ENCODE data around the gene INPPL1.
A peak's percentile ranks its signal among the peaks of the same experiment; 100 is the strongest.
"Not testable (repeated sequence)": the region's sequence is repeated elsewhere in the genome, so short reads cannot be mapped to it uniquely, and the experiment has no call there.

Gene INPPL1

DNA sequence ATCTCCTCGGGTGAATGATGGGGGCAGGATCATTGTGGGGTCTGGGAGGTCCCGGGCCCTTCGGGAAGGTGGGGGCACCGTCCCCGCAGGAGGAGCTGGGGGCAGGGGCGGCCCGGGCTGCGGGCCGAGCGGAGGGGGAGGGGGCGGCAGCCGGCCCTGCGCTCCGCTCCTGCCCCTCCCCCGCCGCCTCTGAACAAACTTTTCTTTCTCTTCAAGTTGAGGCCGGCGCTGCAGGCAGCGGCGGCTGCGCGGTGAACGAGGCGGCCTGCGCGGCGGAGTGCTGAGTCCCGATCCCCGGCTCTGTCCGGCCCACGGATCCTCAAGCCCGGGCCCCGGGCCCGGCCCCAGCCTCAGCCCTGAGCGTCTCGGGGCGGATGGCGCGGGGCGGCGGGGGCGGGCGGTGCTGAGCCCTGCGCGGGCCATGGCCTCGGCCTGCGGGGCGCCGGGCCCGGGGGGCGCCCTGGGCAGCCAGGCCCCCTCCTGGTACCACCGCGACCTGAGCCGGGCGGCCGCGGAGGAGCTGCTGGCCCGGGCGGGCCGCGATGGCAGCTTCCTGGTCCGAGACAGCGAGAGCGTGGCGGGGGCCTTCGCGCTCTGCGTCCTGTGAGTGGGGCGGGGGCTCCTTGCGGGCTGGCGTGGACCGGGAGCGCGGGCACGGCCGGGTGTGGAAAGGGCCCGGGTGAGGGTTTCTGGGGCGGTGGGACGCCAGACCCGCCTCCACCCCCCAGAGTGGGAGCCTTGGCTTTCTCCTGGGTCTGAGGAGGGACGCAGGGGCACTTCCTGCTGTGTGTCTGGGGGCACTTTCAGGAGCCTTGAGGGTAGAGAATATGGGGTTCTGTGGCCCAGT, at the start of gene INPPL1:
Gene INPPL1, plus strand, starts transcription at position 204 of the 847 bp plus-strand sequence. Its CDS starts 218 bp downstream, at position 422.
- DNase-seq, result peak; percentile 35

DNA sequence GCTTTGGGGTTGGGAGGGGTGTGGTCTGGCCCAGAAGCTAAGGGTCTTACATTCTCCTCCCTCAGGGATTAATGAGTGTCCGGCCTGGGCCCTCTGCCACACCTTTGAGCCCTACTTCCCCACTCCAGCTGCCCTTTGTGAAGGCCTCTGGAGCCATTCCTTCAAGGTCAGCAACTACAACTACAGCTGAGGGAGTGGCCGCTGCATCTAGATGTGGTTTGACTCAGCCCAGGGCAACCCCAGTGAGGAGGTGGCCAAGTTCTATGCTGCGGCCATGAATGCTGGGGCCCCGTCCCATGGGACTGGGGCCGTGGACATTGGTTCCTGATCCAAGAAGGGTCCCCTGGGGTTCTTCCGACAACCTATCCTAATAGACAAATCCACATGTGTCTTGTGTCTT, 46.9 kb upstream of the INPPL1 start:
- no peak for DNase-seq

DNA sequence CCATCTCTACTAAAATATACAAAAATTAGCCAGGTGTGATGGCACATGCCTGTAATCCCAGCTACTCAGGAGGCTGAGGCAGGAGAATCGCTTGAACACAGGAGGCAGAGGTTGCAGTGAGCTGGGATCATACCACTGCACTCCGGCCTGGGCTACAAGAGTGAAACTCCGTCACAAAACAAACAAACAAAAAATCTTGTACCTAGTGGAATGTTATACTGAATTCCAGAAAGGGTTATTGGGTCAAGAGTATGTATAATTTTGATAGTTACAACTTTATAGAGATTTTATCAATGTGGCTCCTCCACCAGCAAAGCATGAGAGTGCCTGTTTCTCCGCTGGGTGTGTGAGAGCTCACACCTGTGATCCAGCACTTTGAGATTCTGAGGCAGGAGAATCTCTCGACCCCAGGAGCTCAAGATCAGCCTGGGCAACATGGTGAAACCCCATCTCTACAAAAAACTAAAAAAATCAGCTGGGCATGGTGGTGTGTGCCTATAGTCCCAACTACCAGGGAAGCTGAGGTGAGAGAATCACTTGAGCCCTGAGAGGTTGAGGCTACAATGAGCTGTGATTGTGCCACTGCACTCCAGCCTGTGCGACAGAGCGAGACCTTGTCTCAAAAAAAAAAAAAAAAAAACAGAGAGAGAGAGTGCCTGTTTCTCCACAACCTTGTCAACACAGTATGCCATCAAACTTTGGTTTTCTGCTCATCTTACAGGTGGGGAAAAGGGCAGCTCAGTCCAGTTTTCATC, 45.3 kb upstream of the INPPL1 start:
- DNase-seq, result no peak

- DNase-seq, result no peak
These were observed 44.7 kb upstream of the INPPL1 start for GRCh38 chr11:72179804-72180396.

- not testable (repeated sequence) for DNase-seq
These were observed 43.5 kb upstream of the INPPL1 start for GRCh38 chr11:72180892-72181552.

- DNase-seq, result not testable (repeated sequence)
These were observed 43.0 kb upstream of the INPPL1 start for GRCh38 chr11:72181553-72181958.

GRCh38 chr11:72188267-72188666, 36.3 kb upstream of the INPPL1 start:
- no peak for DNase-seq

GRCh38 chr11:72189455-72190250, 34.9 kb upstream of the INPPL1 start:
- no peak for DNase-seq

DNA sequence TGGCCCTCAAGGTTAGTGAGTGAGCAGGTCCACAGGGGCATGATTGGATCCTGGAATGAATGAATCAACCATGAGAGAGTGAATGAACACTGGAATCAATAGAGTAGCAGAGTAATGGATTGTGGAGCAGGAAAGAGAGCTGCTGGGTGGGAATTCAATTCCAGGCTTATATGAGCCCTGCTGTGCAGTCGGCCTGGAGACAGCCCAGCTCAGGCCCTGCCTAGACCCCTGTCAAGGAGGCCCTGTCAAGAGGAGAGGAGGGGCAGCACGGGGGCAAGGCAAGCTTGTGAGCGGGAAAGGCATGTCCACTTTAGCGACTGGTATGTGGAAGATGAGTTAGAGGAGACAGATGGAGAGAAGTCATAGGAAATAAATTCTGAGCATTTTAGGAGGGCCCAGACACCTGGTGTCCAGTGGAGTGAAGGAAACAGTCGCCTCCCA, 33.9 kb upstream of the INPPL1 start:
- no peak for DNase-seq

DNA sequence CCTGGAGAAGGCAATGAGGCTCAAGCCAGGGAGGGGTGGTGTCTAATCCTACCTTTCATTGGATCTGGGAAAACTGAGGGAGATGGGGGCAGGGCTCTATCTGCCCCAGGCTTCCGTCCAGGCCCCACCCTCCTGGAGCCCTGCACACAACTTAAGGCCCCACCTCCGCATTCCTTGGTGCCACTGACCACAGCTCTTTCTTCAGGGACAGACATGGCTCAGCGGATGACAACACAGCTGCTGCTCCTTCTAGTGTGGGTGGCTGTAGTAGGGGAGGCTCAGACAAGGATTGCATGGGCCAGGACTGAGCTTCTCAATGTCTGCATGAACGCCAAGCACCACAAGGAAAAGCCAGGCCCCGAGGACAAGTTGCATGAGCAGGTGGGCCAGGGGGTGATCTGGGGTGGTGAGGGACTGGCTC, 32.6 kb upstream of the INPPL1 start, which contains the start of gene FOLR1:
Gene FOLR1, plus strand, starts transcription at position 180 of the 421 bp plus-strand sequence. Its CDS starts 34 bp downstream, at position 214.
- DNase-seq, result no peak

- DNase-seq, result no peak
These were observed 28.9 kb upstream of the INPPL1 start for GRCh38 chr11:72195518-72196270.

GRCh38 chr11:72201445-72201844, 23.1 kb upstream of the INPPL1 start:
- not testable (repeated sequence) for DNase-seq

- no peak for DNase-seq
These were observed 22.0 kb upstream of the INPPL1 start for GRCh38 chr11:72202571-72202970.

DNA sequence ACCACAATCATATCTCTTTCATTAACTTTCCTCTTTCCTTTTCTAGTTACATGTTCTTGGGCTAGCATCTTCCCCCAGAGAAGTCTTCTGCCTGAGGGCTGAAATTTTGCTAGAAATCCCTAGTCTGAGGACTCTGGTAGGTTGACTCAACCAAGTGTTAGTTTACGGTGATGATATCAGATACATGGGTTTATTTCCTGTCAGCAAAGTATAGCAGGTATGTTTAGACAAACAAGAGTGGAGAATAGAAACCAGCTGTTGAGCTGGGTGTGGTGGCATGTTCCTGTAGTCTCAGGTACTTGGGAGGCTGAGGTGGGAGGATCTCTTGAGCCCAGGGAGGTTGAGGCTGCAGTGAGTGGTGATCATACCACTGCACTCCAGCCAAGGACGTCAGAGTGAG, 21.4 kb upstream of the INPPL1 start:
- DNase-seq, result no peak

DNA sequence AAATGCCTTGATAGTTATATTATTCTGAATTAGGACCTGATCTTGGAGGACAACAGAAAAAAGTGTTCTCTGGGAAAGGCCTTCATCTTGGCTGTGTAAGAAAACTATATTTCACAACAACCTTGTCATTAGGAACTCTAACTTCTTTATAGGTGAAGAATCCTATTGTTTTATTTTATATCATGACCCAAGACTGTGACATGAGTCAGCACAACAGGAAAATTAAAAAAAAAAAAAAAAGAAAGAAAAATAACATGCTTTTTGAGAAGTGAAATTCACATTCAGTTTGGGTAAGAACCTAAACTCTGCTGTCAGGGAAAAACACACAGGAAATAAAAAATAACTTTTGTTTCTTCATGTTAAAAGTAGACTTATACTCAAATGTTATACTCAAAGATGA, 19.7 kb upstream of the INPPL1 start:
- no peak for DNase-seq

DNA sequence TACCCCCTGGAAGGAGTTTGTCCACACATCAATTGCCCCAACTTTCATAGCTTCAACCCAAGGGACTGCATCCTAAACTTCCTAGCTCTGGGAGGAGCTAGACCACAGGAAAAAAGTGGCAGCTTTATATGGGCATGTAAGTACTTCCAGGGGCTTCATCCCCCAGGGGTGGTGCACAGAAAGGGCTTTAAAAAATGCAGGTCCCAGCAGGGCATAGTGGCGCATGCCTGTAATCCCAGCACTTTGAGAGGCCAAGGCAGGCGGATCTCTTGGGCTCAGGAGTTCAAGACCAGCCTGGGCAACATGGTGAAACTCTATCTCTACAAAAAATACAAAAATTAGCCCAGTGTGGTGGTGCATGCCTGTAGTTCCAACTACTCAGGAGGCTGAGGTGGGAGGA, 17.8 kb upstream of the INPPL1 start:
- DNase-seq, result not testable (repeated sequence)

DNA sequence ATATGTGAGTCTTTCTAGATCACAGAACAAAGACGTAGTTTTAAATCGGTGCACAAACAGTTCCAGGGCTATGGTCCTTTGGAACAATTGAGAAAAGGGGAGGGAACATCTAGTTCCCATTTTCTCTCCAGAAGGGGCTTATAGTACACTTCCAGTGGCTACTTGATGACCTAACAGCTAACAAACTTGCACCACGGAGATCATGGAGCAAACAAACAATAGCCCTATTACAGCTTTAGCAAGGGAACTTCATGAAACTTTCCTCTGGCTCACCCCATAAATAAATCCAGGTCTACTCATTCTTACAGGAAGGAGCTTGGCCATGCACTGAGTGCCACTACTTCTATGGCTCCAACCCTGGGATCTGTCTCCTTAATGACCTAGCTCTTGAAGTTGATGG, 16.3 kb upstream of the INPPL1 start:
- DNase-seq, result no peak

DNA sequence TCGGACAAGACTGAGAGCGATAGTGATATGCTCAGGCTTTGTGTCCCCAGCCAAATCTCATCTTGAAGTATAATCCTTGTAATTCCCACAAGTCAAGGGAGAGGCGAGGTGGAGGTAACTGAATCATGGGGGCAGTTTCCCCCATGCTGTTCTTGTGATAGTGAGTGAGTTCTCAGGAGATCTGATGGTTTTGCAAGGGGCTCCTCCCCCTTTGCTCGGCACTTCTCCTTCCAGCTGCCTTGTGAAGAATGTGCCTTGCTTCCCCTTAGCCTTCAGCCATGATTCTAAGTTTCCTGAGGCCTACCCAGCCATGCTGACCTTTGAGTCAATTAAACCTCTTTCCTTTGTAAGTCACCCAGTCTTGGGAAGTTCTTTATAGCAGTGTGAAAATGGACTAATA, 15.5 kb upstream of the INPPL1 start:
- no peak for DNase-seq

GRCh38 chr11:72216638-72217037, 7.9 kb upstream of the INPPL1 start, which contains the start of gene FOLR2:
Gene FOLR2, plus strand, starts transcription at chr11:72216794. Its CDS starts 1,791 bp downstream, at chr11:72218585.
- no peak for DNase-seq

DNA sequence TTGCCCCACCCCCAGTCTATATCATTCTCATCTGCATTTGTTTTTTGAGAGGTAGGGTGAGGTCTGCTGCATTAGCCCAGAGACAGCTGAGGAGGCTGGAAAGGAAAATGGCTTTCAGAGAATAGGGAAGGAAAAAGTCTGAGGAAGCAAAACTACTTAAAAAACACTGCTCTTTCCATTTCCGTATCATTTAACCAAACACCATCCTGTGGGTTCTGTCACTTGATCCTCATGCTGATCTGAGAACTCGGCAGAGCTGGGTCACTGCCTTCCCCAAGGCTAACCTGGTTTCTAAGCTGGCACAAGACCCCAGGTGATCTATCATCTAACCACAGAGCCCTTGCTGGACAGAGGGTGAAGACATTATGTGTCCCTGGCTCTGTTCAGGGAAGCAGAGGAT, 6.7 kb upstream of the INPPL1 start:
- DNase-seq, result no peak

DNA sequence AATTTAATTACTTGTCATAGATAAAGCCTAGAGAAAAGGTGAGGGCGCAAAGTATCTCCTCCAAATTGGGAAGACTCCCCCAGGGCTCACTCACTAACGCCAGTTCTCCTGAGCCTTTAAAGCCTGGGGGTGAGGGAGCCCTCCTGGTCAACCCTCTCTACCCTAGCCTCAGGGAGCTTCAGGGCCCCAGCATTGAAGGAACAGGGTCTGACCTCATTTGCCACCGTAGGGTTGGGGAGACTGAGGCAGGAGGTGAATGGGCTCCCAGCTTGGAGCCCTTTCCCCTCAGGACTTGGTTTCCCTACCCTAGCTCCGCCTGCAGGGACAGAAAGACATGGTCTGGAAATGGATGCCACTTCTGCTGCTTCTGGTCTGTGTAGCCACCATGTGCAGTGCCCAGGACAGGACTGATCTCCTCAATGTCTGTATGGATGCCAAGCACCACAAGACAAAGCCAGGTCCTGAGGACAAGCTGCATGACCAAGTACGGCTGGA, 6.3 kb upstream of the INPPL1 start:
- DNase-seq, result no peak

All from NCI-H510A treated with DMSO at 0.1 percent for 48 hours (cell line).